Measurements from ENCODE around the gene TCF12. TPM values are rescaled to one million over a fixed set of nuclear protein-coding genes. Genes with fewer than 3 reads are reported as not detected.

The TCF12 gene
- total RNA-seq, 1 donor from 2014 or later, result 164 TPM

GRCh38 chr15:57035664-57036063 lies 117.2 kb downstream of the TCF12 start:
- no peak for TF ChIP-seq CTCF (IDR thresholded peaks at IDR 0.05)
- peaks cover 30% of the 10 kb centered on the region for H3K4me1 Mint-ChIP-seq (ENCODE audit: unreplicated experiment)
- no peak overlapping the region for H3K4me3 Mint-ChIP-seq (ENCODE audit: unreplicated experiment)
- no peak overlapping the region for H3K27ac Mint-ChIP-seq (ENCODE audit: unreplicated experiment)
- no peaks in the 10 kb centered on the region for H3K36me3 Mint-ChIP-seq (ENCODE audit: unreplicated experiment)
- H3K9me3 Mint-ChIP-seq (ENCODE audit: unreplicated experiment), result no peaks in the 10 kb centered on the region
- no peak for DNase-seq (ENCODE audit: extremely low spot score, unreplicated experiment)
- H3K27me3 Mint-ChIP-seq (ENCODE audit: unreplicated experiment), result no peaks in the 10 kb centered on the region

GRCh38 chr15:57036352-57036751 lies 117.9 kb downstream of the TCF12 start:
- Mint-ChIP-seq H3K36me3 (ENCODE audit: unreplicated experiment) (no peaks in the 10 kb centered on the region), H3K27ac (ENCODE audit: unreplicated experiment) (no peak overlapping the region), H3K9me3 (ENCODE audit: unreplicated experiment) (no peaks in the 10 kb centered on the region), H3K4me3 (ENCODE audit: unreplicated experiment) (no peak overlapping the region), H3K27me3 (ENCODE audit: unreplicated experiment) (no peaks in the 10 kb centered on the region), H3K4me1 (ENCODE audit: unreplicated experiment) (peaks cover 24% of the 10 kb centered on the region)
- TF ChIP-seq CTCF (IDR thresholded peaks at IDR 0.05), result no peak
- DNase-seq (ENCODE audit: extremely low spot score, unreplicated experiment), result no peak

GRCh38 chr15:57037548-57037947 lies 119.1 kb downstream of the TCF12 start:
- Mint-ChIP-seq H3K9me3 (ENCODE audit: unreplicated experiment) (no peaks in the 10 kb centered on the region), H3K27me3 (ENCODE audit: unreplicated experiment) (no peaks in the 10 kb centered on the region), H3K27ac (ENCODE audit: unreplicated experiment) (no peak overlapping the region), H3K36me3 (ENCODE audit: unreplicated experiment) (no peaks in the 10 kb centered on the region), H3K4me1 (ENCODE audit: unreplicated experiment) (peaks cover 16% of the 10 kb centered on the region), H3K4me3 (ENCODE audit: unreplicated experiment) (no peak overlapping the region)
- DNase-seq (ENCODE audit: extremely low spot score, unreplicated experiment), result no peak
- no peak for TF ChIP-seq CTCF (IDR thresholded peaks at IDR 0.05)

GRCh38 chr15:57038040-57038439 lies 119.6 kb downstream of the TCF12 start:
- H3K9me3 Mint-ChIP-seq (ENCODE audit: unreplicated experiment), result no peaks in the 10 kb centered on the region
- no peaks in the 10 kb centered on the region for H3K36me3 Mint-ChIP-seq (ENCODE audit: unreplicated experiment)
- H3K4me1 Mint-ChIP-seq (ENCODE audit: unreplicated experiment), result peaks cover 13% of the 10 kb centered on the region
- H3K4me3 Mint-ChIP-seq (ENCODE audit: unreplicated experiment), result no peak overlapping the region
- TF ChIP-seq CTCF (IDR thresholded peaks at IDR 0.05), result no peak
- no peaks in the 10 kb centered on the region for H3K27me3 Mint-ChIP-seq (ENCODE audit: unreplicated experiment)
- no peak for DNase-seq (ENCODE audit: extremely low spot score, unreplicated experiment)
- no peak overlapping the region for H3K27ac Mint-ChIP-seq (ENCODE audit: unreplicated experiment)

GRCh38 chr15:57038496-57038895 lies 120.1 kb downstream of the TCF12 start:
- no peak for TF ChIP-seq CTCF (IDR thresholded peaks at IDR 0.05)
- H3K4me1 Mint-ChIP-seq (ENCODE audit: unreplicated experiment), result peaks cover 11% of the 10 kb centered on the region
- no peak for DNase-seq (ENCODE audit: extremely low spot score, unreplicated experiment)
- no peaks in the 10 kb centered on the region for H3K9me3 Mint-ChIP-seq (ENCODE audit: unreplicated experiment)
- H3K4me3 Mint-ChIP-seq (ENCODE audit: unreplicated experiment), result no peak overlapping the region
- no peak overlapping the region for H3K27ac Mint-ChIP-seq (ENCODE audit: unreplicated experiment)
- H3K27me3 Mint-ChIP-seq (ENCODE audit: unreplicated experiment), result no peaks in the 10 kb centered on the region
- H3K36me3 Mint-ChIP-seq (ENCODE audit: unreplicated experiment), result no peaks in the 10 kb centered on the region

Data from osteocyte (in vitro differentiated cells).